Tibial nerve (tissue), 4 donors: Measurements from ENCODE around the gene FASN. TPM values are rescaled to one million over a fixed set of nuclear protein-coding genes. Genes with fewer than 3 reads are reported as not detected.

Experiments
- DNase-seq, 2 donors: peaks; one replicate each; pipeline ENCODE4 v3.0.0-alpha.2; 2019; ENCODE audit warnings: low spot score in 2 of 2
- H3K27ac ChIP-seq, 4 donors: fragments of 200-600 bp; sonication (generic) in 3 of 4; one replicate each; pipeline ENCODE4 v1.5.1; 2017 to 2019; ENCODE audit warnings: mild to moderate bottlenecking in 1 of 4
- H3K27me3 ChIP-seq, 2 donors: fragments of 200-600 bp; sonication (generic) in 1 of 2; one replicate each; pipeline versions ENCODE4 v1.5.1 to v1.6.0; 2017 to 2019
- H3K36me3 ChIP-seq, 3 donors: fragments of 200-600 bp; sonication (generic); one replicate each; pipeline ENCODE4 v1.5.1; 2018 to 2019
- H3K4me1 ChIP-seq, 4 donors: fragments of 200-600 bp; sonication (generic) in 3 of 4; one replicate each; pipeline ENCODE4 v1.5.1; 2017 to 2019
- H3K4me3 ChIP-seq, 4 donors: fragments of 200-600 bp; sonication (generic) in 3 of 4; one replicate each; pipeline ENCODE4 v1.5.1; 2017 to 2019; ENCODE audit warnings: mild to moderate bottlenecking in 1 of 4, moderate library complexity in 1 of 4
- H3K9me3 ChIP-seq, 4 donors: fragments of 200-600 bp; sonication (generic) in 3 of 4; one replicate each; pipeline ENCODE4 v1.5.1; 2017 to 2019
- CTCF ChIP-seq, 5 experiments: fragments of 200-600 bp in 3 of 5; fragments of 450-650 bp in 2 of 5; sonication (generic) in 3 of 5; IDR thresholded peaks; one replicate each; pipeline ENCODE4 v1.5.1; 2016 to 2019; ENCODE audit warnings: antibody characterized with exemption in 5 of 5, mild to moderate bottlenecking in 3 of 5, moderate library complexity in 2 of 5
- EP300 ChIP-seq, 2 donors: sonication (generic); formaldehyde crosslinking; IDR thresholded peaks; one replicate each; pipeline ENCODE4 v1.6.1; 2017; ENCODE audit warnings: antibody characterized with exemption in 2 of 2, mild to moderate bottlenecking in 1 of 2
- POLR2A ChIP-seq, 2 donors: fragments of 450-650 bp; IDR thresholded peaks; one replicate each; pipeline ENCODE4 v1.6.1; 2017; ENCODE audit warnings: antibody characterized with exemption in 2 of 2, mild to moderate bottlenecking in 2 of 2, moderate library complexity in 2 of 2
- WGBS, 2 donors: methylation state at CpG; one replicate each; pipeline ENCODE4 v1.1.5; 2018; 5-methylcytosine and 5-hydroxymethylcytosine counted together
- total RNA-seq, 4 donors: library from RNA; depleted of rRNA; stranded (reverse); fragments of >200 nt; gene quantifications; one replicate each; pipeline ENCODE4 v1.1.0, GENCODE V29; 2016

FASN gene
- total RNA-seq, 4 donors from 2014 or later = 129 to 319 (median 160) TPM

- Histone ChIP-seq H3K27ac (no peak overlapping the region), H3K4me3 (no peak overlapping the region), H3K9me3 (no peaks in the 10 kb centered on the region), H3K4me1 (peaks cover 0 to 45% (median 17%) of the 10 kb centered on the region in 4 donors), H3K27me3 (peaks cover 0 to 12% of the 10 kb centered on the region in 2 donors), H3K36me3 (peaks cover 0 to 35% (median 0%) of the 10 kb centered on the region in 3 donors)
- no peak for TF ChIP-seq EP300 (IDR thresholded peaks at IDR 0.05)
- no peak for TF ChIP-seq CTCF (IDR thresholded peaks at IDR 0.05)
- no peak for TF ChIP-seq POLR2A (IDR thresholded peaks at IDR 0.05)
- WGBS, 2 donors = 91 to 93% methylated on average over 16 of the region's 16 CpGs
- DNase-seq = no peak
These were observed 68.6 kb downstream of the FASN start for GRCh38 chr17:82029391-82029790.

GRCh38 chr17:82028966-82029365, 69.1 kb downstream of the FASN start:
- TF ChIP-seq EP300 (IDR thresholded peaks at IDR 0.05) (no peak), CTCF (IDR thresholded peaks at IDR 0.05) (no peak), POLR2A (IDR thresholded peaks at IDR 0.05) (no peak)
- Histone ChIP-seq H3K4me3 (no peak overlapping the region), H3K27ac (no peak overlapping the region), H3K9me3 (no peaks in the 10 kb centered on the region), H3K36me3 (peaks cover 0 to 35% (median 0%) of the 10 kb centered on the region in 3 donors), H3K27me3 (peaks cover 0 to 12% of the 10 kb centered on the region in 2 donors), H3K4me1 (peaks cover 0 to 46% (median 20%) of the 10 kb centered on the region in 4 donors)
- 96 to 97% methylated on average over 9 of the region's 9 CpGs for WGBS, 2 donors
- DNase-seq = no peak

Other genes with a start within 250 kb of the FASN start
- gene P4HB, start 237.7 kb downstream of the FASN start, total RNA-seq = 100 to 1,000 TPM; 385 to 594 (median 472) TPM
- gene ARHGDIA, start 226.9 kb downstream of the FASN start, total RNA-seq = 100 to 1,000 TPM; 190 to 484 (median 237) TPM
- 10 to 100 TPM; 44.5 to 67.2 (median 63.5) TPM for gene ALYREF, start 206.7 kb downstream of the FASN start, total RNA-seq
- gene ANAPC11, start 206.5 kb downstream of the FASN start, total RNA-seq = 100 to 1,000 TPM in 3 of 4 donors, 10 to 100 TPM in 1; 95.4 to 116 (median 106) TPM
- gene NPB, start 196.0 kb downstream of the FASN start, total RNA-seq = 1 to 10 TPM in 3 of 4 donors, not detected in 1; 4.2 to 8.7 (median 5.4) TPM
- gene PCYT2, start 186.8 kb downstream of the FASN start, total RNA-seq = 10 to 100 TPM; 36.0 to 64.9 (median 46.6) TPM
- gene SIRT7, start 180.1 kb downstream of the FASN start, total RNA-seq = 10 to 100 TPM; 22.3 to 42.2 (median 30.7) TPM
- 10 to 100 TPM; 17.9 to 25.5 (median 22.5) TPM for gene MAFG, start 170.5 kb downstream of the FASN start, total RNA-seq
- 1 to 10 TPM; 6.3 to 9.9 (median 6.9) TPM for gene PYCR1, start 160.9 kb downstream of the FASN start, total RNA-seq
- gene MYADML2, start 151.0 kb downstream of the FASN start, total RNA-seq = not detected
- not detected for gene NOTUM, start 137.0 kb downstream of the FASN start, total RNA-seq
- 10 to 100 TPM; 32.9 to 82.8 (median 55.6) TPM for gene ASPSCR1, start 120.6 kb downstream of the FASN start, total RNA-seq
- gene CENPX, start 75.4 kb downstream of the FASN start, total RNA-seq = 100 to 1,000 TPM in 1 of 4 donors, 10 to 100 TPM in 3; 69.9 to 143 (median 78.0) TPM
- gene LRRC45, start 74.9 kb downstream of the FASN start, total RNA-seq = 10 to 100 TPM; 13.1 to 25.8 (median 15.3) TPM
- 10 to 100 TPM in 1 of 4 donors, 1 to 10 TPM in 3; 2.4 to 14.7 (median 5.4) TPM for gene RAC3, start 66.6 kb downstream of the FASN start, total RNA-seq
- gene DCXR, start 60.5 kb downstream of the FASN start, total RNA-seq = 100 to 1,000 TPM; 236 to 347 (median 269) TPM
- gene RFNG, start 46.4 kb downstream of the FASN start, total RNA-seq = 10 to 100 TPM; 43.5 to 70.2 (median 64.4) TPM
- 100 to 1,000 TPM in 2 of 4 donors, 10 to 100 TPM in 2; 74.9 to 134 (median 92.9) TPM for gene GPS1, start 46.3 kb downstream of the FASN start, total RNA-seq
- gene DUS1L, start 32.4 kb downstream of the FASN start, total RNA-seq = 100 to 1,000 TPM in 2 of 4 donors, 10 to 100 TPM in 2; 85.2 to 179 (median 106) TPM
- 10 to 100 TPM; 33.5 to 91.2 (median 47.9) TPM for gene CCDC57, start 114.6 kb upstream of the FASN start, total RNA-seq
- gene SLC16A3, start 130.8 kb upstream of the FASN start, total RNA-seq = 10 to 100 TPM; 10.5 to 36.0 (median 21.4) TPM
- 100 to 1,000 TPM in 3 of 4 donors, 10 to 100 TPM in 1; 93.9 to 160 (median 124) TPM for gene CSNK1D, start 175.5 kb upstream of the FASN start, total RNA-seq
- gene CD7, start 219.4 kb upstream of the FASN start, total RNA-seq = under 1 TPM in 2 of 4 donors, not detected in 2; 0.63 to 0.90 TPM
- gene SECTM1, start 235.5 kb upstream of the FASN start, total RNA-seq = 10 to 100 TPM in 3 of 4 donors, 1 to 10 TPM in 1; 6.9 to 12.6 (median 11.3) TPM